GM12801 (cell line): ENCODE measurements around the gene LYL1.

Source experiments
- TF ChIP-seq, protein P1 (sequence below): IDR thresholded peaks from one replicate; pipeline ENCODE4 v1.5.1; 2011; ENCODE audit warnings: control low read depth; ENCODE audit not compliant: insufficient read length; ENCODE audit errors: extremely low read depth

The LYL1 gene

GRCh38 chr19:13102666-13103580, at the start of gene LYL1:
Gene LYL1, minus strand, starts transcription at chr19:13102858. Its CDS starts 1,687 bp downstream, at chr19:13101171.
- TF ChIP-seq, protein P1, sequence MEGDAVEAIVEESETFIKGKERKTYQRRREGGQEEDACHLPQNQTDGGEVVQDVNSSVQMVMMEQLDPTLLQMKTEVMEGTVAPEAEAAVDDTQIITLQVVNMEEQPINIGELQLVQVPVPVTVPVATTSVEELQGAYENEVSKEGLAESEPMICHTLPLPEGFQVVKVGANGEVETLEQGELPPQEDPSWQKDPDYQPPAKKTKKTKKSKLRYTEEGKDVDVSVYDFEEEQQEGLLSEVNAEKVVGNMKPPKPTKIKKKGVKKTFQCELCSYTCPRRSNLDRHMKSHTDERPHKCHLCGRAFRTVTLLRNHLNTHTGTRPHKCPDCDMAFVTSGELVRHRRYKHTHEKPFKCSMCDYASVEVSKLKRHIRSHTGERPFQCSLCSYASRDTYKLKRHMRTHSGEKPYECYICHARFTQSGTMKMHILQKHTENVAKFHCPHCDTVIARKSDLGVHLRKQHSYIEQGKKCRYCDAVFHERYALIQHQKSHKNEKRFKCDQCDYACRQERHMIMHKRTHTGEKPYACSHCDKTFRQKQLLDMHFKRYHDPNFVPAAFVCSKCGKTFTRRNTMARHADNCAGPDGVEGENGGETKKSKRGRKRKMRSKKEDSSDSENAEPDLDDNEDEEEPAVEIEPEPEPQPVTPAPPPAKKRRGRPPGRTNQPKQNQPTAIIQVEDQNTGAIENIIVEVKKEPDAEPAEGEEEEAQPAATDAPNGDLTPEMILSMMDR = no peak

GRCh38 chr19:13151605-13152355, 49.1 kb upstream of the LYL1 start:
- TF ChIP-seq, protein P1 = no peak

- TF ChIP-seq, protein P1 = no peak
These were observed 48.4 kb upstream of the LYL1 start for GRCh38 chr19:13150931-13151604.

- TF ChIP-seq, protein P1 = no peak
These were observed 47.7 kb upstream of the LYL1 start, which contains the start of the genes IER2 and STX10 for GRCh38 chr19:13150187-13150930. Gene IER2, plus strand, starts transcription at chr19:13150411. Its CDS starts 2,776 bp downstream, at chr19:13153187. Gene STX10, minus strand, starts transcription at chr19:13150375. Its CDS starts 202 bp downstream, at chr19:13150173.

DNA sequence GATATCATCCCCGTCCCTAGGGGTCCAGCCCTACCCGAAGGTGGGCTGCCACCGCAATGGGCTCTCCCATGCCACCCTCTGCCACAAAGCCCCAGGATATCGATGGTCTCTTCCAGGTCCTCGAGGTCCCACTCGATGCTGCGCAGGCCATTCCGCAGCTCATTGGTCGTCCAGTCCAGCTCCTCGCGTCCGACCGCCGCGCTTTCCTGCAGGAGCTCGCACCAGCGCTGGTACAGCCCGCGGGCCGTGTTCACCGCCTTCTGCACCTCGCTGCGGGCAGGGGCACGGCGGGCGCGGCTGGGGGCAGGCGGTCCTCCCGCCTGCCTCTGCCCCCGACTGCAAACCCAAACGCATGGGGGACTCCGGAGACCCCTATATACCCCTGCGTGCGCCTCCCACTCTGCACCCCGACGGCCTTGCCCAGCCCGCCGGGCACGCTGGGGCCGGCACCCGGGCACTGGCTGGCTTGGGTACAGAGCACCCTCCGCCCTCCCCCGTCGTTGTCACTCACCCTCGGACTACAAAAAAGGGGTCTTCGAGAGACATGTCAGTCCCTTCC, 47.0 kb upstream of the LYL1 start:
- TF ChIP-seq, protein P1 = no peak

DNA sequence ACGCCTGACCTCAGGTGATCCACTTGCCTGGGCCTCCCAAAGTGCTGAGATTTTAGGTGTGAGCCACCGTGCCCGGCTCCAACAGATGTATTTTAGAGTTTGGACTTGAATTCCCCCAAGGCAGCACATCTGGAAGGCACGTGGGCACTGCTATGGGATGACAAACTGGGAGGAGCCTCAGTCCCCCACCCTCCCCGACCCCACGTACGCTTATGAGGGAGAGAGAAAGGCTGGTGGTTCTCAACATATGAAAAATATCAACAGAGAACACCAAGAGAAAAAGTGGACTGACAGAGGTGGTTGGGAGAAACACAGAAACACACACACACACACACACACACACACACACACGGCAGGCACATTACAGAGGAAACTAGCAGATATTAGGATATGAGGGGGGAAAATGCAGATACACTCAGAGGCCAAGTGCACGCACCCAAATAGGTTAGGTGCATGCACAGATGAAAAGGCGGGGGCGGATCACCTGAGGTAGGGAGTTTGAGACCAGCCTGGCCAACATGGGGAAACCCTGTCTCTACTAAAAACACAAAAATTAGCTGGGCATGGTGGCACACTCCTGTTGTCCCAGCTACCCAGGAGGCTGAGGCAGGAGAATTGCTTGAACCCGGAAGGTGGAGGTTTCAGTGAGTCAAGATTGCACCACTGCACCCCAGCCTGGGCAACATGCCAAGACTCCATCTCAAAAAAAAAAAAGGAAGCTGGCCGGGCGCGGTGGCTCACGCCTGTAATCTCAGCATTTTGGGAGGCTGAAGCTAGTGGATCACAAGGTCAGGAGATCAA, 44.3 kb upstream of the LYL1 start:
- TF ChIP-seq, protein P1 = no peak
